Thyroid gland (tissue), 4 donors: ENCODE data around the gene MYT1. TPM values are rescaled to one million over a fixed set of nuclear protein-coding genes. Genes with fewer than 3 reads are reported as not detected.
"Not testable (repeated sequence)": the region's sequence is repeated elsewhere in the genome, so short reads cannot be mapped to it uniquely, and the experiment has no call there.

ENCODE experiments used
- DNase-seq, 2 donors: peaks; one replicate each; pipeline ENCODE4 v3.0.0-alpha.2; 2019
- H3K27ac ChIP-seq, 3 donors: fragments of 200-600 bp; sonication (generic); 1 replicate in 2 of 3; 2 replicates in 1 of 3; pipeline ENCODE4 v1.5.1; 2016 to 2019; ENCODE audit warnings: mild to moderate bottlenecking in 1 of 3, moderate library complexity in 1 of 3
- H3K27me3 ChIP-seq: fragments of 200-600 bp; sonication (generic); one replicate; pipeline ENCODE4 v1.5.1; 2019
- H3K36me3 ChIP-seq, 2 donors: fragments of 200-600 bp; sonication (generic); one replicate each; pipeline ENCODE4 v1.5.1; 2016 to 2019
- H3K4me1 ChIP-seq, 2 donors: fragments of 200-600 bp; sonication (generic); one replicate each; pipeline ENCODE4 v1.5.1; 2017 to 2019
- H3K4me3 ChIP-seq, 3 donors: fragments of 200-600 bp; sonication (generic); replicated peaks in 1 of 3; 1 replicate in 2 of 3; 2 replicates in 1 of 3; pipeline ENCODE4 v1.5.1; 2016; ENCODE audit warnings: mild to moderate bottlenecking in 1 of 3
- H3K9me3 ChIP-seq: fragments of 200-600 bp; sonication (generic); one replicate; pipeline ENCODE4 v1.5.1; 2017
- POLR2A ChIP-seq, 2 donors: fragments of 450-650 bp; IDR thresholded peaks; one replicate each; pipeline ENCODE4 v1.6.1; 2017; ENCODE audit warnings: antibody characterized with exemption in 2 of 2, mild to moderate bottlenecking in 2 of 2, moderate library complexity in 1 of 2
- WGBS, 2 donors: methylation state at CpG; one replicate each; pipeline ENCODE4 v1.1.5; 2017; 5-methylcytosine and 5-hydroxymethylcytosine counted together
- intact Hi-C: fragments of 100-400 bp; cut with DNase I; formaldehyde crosslinking; loops from one replicate; pipeline ENCODE4 v1.15.1; 2023
- total RNA-seq, 4 donors: library from RNA; depleted of rRNA; stranded (reverse); fragments of >200 nt; gene quantifications; one replicate each; pipeline ENCODE4 v1.2.3, GENCODE V29; 2016
- TF ChIP-seq, protein P1 (sequence below), 6 experiments: fragments of 200-600 bp in 3 of 6; fragments of 450-650 bp in 3 of 6; sonication (generic) in 3 of 6; IDR thresholded peaks; one replicate each; pipeline ENCODE4 v1.5.1; 2016 to 2019; ENCODE audit warnings: antibody characterized with exemption in 6 of 6, mild to moderate bottlenecking in 2 of 6, inconsistent platforms in 1 of 6, moderate library complexity in 1 of 6

MYT1 gene
- total RNA-seq, 4 donors from 2014 or later: 0.42 to 1.8 (median 1.1) TPM

DNA sequence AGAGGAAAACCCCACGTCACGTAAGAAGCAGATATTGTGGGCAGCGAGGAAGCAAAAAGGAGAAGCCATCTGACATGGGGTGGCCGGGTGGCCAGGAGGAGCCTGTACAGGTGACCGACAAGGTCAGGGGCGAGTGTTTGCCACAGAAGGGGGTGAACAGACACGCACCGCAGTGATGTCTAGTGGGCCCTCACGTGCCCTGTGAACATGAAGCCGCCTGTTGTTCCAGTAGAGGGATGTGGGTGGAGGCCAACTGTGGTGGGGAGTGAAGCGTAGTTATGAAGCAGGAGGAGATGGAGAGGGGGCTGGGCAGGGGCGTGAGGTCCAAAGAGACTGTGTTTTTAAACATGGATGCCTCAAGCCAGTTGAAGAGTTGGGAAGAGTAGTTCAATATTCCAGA is 20.5 kb downstream of the MYT1 start:
- H3K4me1 ChIP-seq: no peaks in the 10 kb centered on the region
- DNase-seq: no peak
- no peaks in the 10 kb centered on the region for H3K9me3 ChIP-seq
- WGBS, 2 donors: 85 to 87% methylated on average over 12 of the region's 12 CpGs
- no peaks in the 10 kb centered on the region for H3K36me3 ChIP-seq
- TF ChIP-seq, protein P1, sequence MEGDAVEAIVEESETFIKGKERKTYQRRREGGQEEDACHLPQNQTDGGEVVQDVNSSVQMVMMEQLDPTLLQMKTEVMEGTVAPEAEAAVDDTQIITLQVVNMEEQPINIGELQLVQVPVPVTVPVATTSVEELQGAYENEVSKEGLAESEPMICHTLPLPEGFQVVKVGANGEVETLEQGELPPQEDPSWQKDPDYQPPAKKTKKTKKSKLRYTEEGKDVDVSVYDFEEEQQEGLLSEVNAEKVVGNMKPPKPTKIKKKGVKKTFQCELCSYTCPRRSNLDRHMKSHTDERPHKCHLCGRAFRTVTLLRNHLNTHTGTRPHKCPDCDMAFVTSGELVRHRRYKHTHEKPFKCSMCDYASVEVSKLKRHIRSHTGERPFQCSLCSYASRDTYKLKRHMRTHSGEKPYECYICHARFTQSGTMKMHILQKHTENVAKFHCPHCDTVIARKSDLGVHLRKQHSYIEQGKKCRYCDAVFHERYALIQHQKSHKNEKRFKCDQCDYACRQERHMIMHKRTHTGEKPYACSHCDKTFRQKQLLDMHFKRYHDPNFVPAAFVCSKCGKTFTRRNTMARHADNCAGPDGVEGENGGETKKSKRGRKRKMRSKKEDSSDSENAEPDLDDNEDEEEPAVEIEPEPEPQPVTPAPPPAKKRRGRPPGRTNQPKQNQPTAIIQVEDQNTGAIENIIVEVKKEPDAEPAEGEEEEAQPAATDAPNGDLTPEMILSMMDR (IDR thresholded peaks at IDR 0.05): no peak
- TF ChIP-seq POLR2A (IDR thresholded peaks at IDR 0.05): no peak
- H3K4me3 ChIP-seq: no peak overlapping the region
- H3K27me3 ChIP-seq: no peaks in the 10 kb centered on the region
- H3K27ac ChIP-seq: no peak overlapping the region
- intact Hi-C loops: no loop called here

DNA sequence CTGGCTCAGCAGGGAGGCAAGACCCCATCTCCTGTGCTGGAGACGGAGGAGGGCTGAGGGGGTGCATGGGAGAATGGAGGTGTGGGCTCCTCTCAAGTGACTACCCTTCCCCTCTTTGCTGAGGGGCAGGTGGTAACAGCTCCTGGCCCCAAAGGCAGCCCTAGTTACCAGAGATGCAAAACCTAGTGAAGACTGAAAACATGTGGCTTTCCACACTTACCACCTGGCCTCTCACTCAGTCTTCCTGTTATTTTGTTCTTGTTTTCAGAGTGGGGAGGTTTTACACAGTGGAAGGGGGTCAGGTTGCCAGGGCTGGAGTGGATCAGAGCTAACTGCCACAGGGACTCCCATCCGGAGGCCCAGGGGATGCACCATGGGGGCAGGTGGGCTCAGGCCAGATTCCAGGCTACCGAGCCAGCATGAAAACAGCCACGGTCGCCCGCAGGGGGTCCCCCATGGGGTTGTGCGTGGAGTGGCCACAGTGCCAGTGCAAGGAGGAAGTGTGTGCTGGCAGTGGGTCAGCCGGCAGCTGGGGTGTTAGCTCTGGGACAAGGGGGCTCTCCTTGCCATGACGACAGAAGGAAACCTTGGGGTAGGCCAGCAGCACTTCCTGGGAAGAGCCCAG is 21.1 kb downstream of the MYT1 start:
- WGBS, 2 donors: 92 to 97% methylated on average over 2 to 9 of the region's 9 CpGs
- no peak overlapping the region for H3K27ac ChIP-seq
- H3K27me3 ChIP-seq: no peaks in the 10 kb centered on the region
- no peaks in the 10 kb centered on the region for H3K4me1 ChIP-seq
- no peaks in the 10 kb centered on the region for H3K36me3 ChIP-seq
- no peaks in the 10 kb centered on the region for H3K9me3 ChIP-seq
- H3K4me3 ChIP-seq: no peak overlapping the region
- TF ChIP-seq, protein P1 (IDR thresholded peaks at IDR 0.05): no peak
- no peak for TF ChIP-seq POLR2A (IDR thresholded peaks at IDR 0.05)
- intact Hi-C loops: no loop called here
- DNase-seq: no peak

DNA sequence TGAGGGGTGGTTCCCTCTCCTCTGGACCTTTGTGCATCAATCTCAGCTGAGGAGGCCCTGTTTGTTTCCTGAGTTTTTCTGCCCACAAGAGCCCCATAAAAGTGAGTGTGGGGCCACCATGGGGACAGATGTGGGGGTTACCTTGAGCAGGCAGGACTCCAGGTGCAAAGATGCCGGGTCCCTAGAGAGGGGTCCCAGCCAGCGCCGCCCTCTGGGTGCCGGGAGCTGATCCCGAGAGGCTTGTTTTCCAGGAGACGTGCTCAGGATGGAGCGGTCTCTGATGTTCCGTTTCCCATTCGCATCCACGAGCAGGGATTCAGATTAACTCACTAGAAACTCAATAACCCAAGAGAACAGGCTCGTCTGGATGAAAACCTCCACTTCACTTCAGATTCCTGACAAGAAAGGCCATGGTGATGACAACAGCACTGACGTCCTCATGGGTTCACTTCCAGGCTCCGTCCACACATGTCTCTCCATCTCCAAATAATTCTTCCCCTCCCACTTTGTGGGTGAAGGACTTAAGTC is 21.9 kb downstream of the MYT1 start:
- TF ChIP-seq, protein P1 (IDR thresholded peaks at IDR 0.05): no peak
- TF ChIP-seq POLR2A (IDR thresholded peaks at IDR 0.05): no peak
- no peak overlapping the region for H3K27ac ChIP-seq
- H3K27me3 ChIP-seq: no peaks in the 10 kb centered on the region
- H3K4me1 ChIP-seq: no peaks in the 10 kb centered on the region
- intact Hi-C loops: no loop called here
- H3K4me3 ChIP-seq: no peak overlapping the region
- no peaks in the 10 kb centered on the region for H3K9me3 ChIP-seq
- no peak for DNase-seq
- no peaks in the 10 kb centered on the region for H3K36me3 ChIP-seq
- 97% methylated on average over 13 of the region's 13 CpGs for WGBS, 2 donors

DNA sequence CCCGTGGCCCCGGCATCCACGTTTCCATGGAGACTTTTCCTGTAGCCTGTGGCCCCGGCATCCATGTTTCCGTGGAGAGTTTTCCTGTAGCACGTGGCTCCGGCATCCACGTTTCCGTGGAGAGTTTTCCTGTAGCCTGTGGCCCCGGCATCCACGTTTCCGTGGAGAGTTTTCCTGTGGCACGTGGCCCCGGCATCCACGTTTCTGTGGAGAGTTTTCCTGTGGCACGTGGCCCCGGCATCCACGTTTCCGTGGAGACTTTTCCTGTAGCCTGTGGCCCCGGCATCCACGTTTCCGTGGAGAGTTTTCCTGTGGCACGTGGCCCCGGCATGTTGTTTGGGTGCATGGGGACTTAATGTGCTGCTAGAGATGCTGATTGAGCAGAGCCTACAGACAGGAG is 23.0 kb downstream of the MYT1 start:
- 93 to 95% methylated on average over 24 of the region's 24 CpGs for WGBS, 2 donors

DNA sequence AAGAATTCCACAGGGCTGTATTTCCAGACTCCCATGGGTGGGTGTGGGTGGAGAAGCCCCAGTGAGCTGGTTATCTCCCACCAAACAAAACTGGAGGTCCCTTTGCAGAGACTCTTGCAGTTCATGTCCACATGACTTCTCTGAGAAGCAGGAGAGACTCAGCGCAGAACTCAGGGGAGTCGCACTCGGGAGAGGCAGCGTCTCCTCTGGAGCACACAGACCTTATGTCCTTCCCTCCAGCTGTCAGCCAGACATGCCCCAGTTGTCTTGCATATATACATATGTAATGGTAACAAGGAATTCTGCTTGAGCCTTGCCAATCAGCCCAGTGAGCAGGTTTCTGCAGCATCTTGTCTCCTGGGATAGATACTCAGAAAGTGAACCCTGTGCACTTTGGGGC is 23.8 kb downstream of the MYT1 start:
- no peaks in the 10 kb centered on the region for H3K9me3 ChIP-seq
- TF ChIP-seq, protein P1 (IDR thresholded peaks at IDR 0.05): no peak
- TF ChIP-seq POLR2A (IDR thresholded peaks at IDR 0.05): no peak
- WGBS, 2 donors: 91% methylated on average over 4 of the region's 4 CpGs
- no peak for DNase-seq
- H3K27me3 ChIP-seq: no peaks in the 10 kb centered on the region
- no peaks in the 10 kb centered on the region for H3K4me1 ChIP-seq
- no peak overlapping the region for H3K4me3 ChIP-seq
- no peaks in the 10 kb centered on the region for H3K36me3 ChIP-seq
- intact Hi-C loops: no loop called here
- H3K27ac ChIP-seq: no peak overlapping the region

More for the DNA sequence above, 23.0 kb downstream of the MYT1 start:
- H3K4me1 ChIP-seq, H3K4me3 ChIP-seq, H3K27me3 ChIP-seq, intact Hi-C loops, DNase-seq, H3K27ac ChIP-seq, H3K9me3 ChIP-seq, H3K36me3 ChIP-seq: not testable (repeated sequence)
